Endothelial cell (in vitro differentiated cells): ENCODE results near the gene AADAT. TPM values are rescaled to one million over a fixed set of nuclear protein-coding genes. Genes with fewer than 3 reads are reported as not detected.

ENCODE experiments used
- DNase-seq: peaks from one replicate; pipeline ENCODE4 v3.0.0; 2021; ENCODE audit warnings: low spot score
- H3K27ac Mint-ChIP-seq: one replicate; pipeline ENCODE4 v1.8.0; 2021; ENCODE audit warnings: mixed read lengths, inconsistent platforms; ENCODE audit not compliant: unreplicated experiment
- H3K27me3 Mint-ChIP-seq: one replicate; pipeline ENCODE4 v1.8.0; 2021; ENCODE audit warnings: mild to moderate bottlenecking, moderate library complexity, mixed read lengths, inconsistent platforms; ENCODE audit not compliant: unreplicated experiment
- H3K36me3 Mint-ChIP-seq: one replicate; pipeline ENCODE4 v1.8.0; 2021; ENCODE audit warnings: mild to moderate bottlenecking, low read depth, mixed read lengths, inconsistent platforms; ENCODE audit not compliant: unreplicated experiment
- H3K4me1 Mint-ChIP-seq: one replicate; pipeline ENCODE4 v1.8.0; 2021; ENCODE audit warnings: mild to moderate bottlenecking, mixed read lengths, inconsistent platforms; ENCODE audit not compliant: unreplicated experiment
- H3K4me3 Mint-ChIP-seq: one replicate; pipeline ENCODE4 v1.8.0; 2021; ENCODE audit warnings: mild to moderate bottlenecking, mixed read lengths, inconsistent platforms; ENCODE audit not compliant: unreplicated experiment
- H3K9me3 Mint-ChIP-seq: one replicate; pipeline ENCODE4 v1.8.0; 2021; ENCODE audit warnings: mixed read lengths, inconsistent platforms; ENCODE audit not compliant: unreplicated experiment
- CTCF ChIP-seq: fragments of 200-600 bp; sonication (generic); IDR thresholded peaks from one replicate; pipeline ENCODE4 v1.5.0; 2021; ENCODE audit warnings: antibody characterized with exemption; ENCODE audit not compliant: unreplicated experiment
- total RNA-seq: library from RNA; stranded (reverse); fragmentation: NEBNext Ultra II Directional; extraction: Animal tissue kit (Norgen Biotek cat#: 25700); gene quantifications from one replicate; pipeline ENCODE4 v1.2.1, GENCODE V29; 2021; ENCODE audit not compliant: unreplicated experiment

The AADAT gene
- total RNA-seq, 1 donor from 2014 or later = 6.6 TPM

- no peak for DNase-seq
- Mint-ChIP-seq H3K36me3 (peaks cover 8% of the 10 kb centered on the region), H3K27ac (no peak overlapping the region), H3K27me3 (no peaks in the 10 kb centered on the region), H3K4me1 (peaks cover 9% of the 10 kb centered on the region), H3K4me3 (no peak overlapping the region), H3K9me3 (no peaks in the 10 kb centered on the region)
- no peak for TF ChIP-seq CTCF
These were observed 4.3 kb upstream of the AADAT start for GRCh38 chr4:170093973-170094535.

- Mint-ChIP-seq H3K27ac (no peak overlapping the region), H3K4me3 (no peak overlapping the region), H3K4me1 (peaks cover 15% of the 10 kb centered on the region), H3K9me3 (no peaks in the 10 kb centered on the region), H3K27me3 (no peaks in the 10 kb centered on the region), H3K36me3 (peaks cover 5% of the 10 kb centered on the region)
- no peak for DNase-seq
- no peak for TF ChIP-seq CTCF
These were observed 1.4 kb upstream of the AADAT start for GRCh38 chr4:170091069-170091696.

GRCh38 chr4:170090352-170091052, 746 bp upstream of the AADAT start:
- H3K27ac Mint-ChIP-seq = no peak overlapping the region
- H3K9me3 Mint-ChIP-seq = no peaks in the 10 kb centered on the region
- peaks cover 15% of the 10 kb centered on the region for H3K4me1 Mint-ChIP-seq

GRCh38 chr4:170089274-170089667, 485 bp downstream of the AADAT start:
- Mint-ChIP-seq H3K4me3 (peak overlapping the region; percentile 95), H3K9me3 (no peaks in the 10 kb centered on the region), H3K4me1 (peaks cover 15% of the 10 kb centered on the region), H3K27me3 (no peaks in the 10 kb centered on the region), H3K27ac (no peak overlapping the region), H3K36me3 (peaks cover 5% of the 10 kb centered on the region)
- DNase-seq = peak; percentile 28
- TF ChIP-seq CTCF = no peak

More at GRCh38 chr4:170090352-170091052, 746 bp upstream of the AADAT start:
- TF ChIP-seq CTCF = peak; percentile 15
- DNase-seq = no peak
- no peaks in the 10 kb centered on the region for H3K27me3 Mint-ChIP-seq
- H3K4me3 Mint-ChIP-seq = peak overlapping the region; percentile 94
- H3K36me3 Mint-ChIP-seq = peaks cover 5% of the 10 kb centered on the region

- peaks cover 5% of the 10 kb centered on the region for H3K36me3 Mint-ChIP-seq
- H3K4me1 Mint-ChIP-seq = peaks cover 15% of the 10 kb centered on the region
- no peak overlapping the region for H3K27ac Mint-ChIP-seq
- H3K27me3 Mint-ChIP-seq = no peaks in the 10 kb centered on the region
- TF ChIP-seq CTCF = no peak
- H3K4me3 Mint-ChIP-seq = peak overlapping the region; percentile 95
- no peak for DNase-seq
- no peaks in the 10 kb centered on the region for H3K9me3 Mint-ChIP-seq
These were observed 1.0 kb downstream of the AADAT start for GRCh38 chr4:170088716-170089115.
